Upper lobe of right lung (tissue), 1 donor: ENCODE results near the gene LCN6. TPM values are rescaled to one million over a fixed set of nuclear protein-coding genes. Genes with fewer than 3 reads are reported as not detected.
A peak's percentile ranks its signal among the peaks of the same experiment; 100 is the strongest.

Experiments used
- ATAC-seq: fragments of 200-7000 bp; cut with Tn5 transposase; one replicate; pipeline ENCODE4 v1.9.1; 2020; ENCODE audit warnings: mild to moderate bottlenecking, moderate library complexity
- DNase-seq: peaks from one replicate; pipeline ENCODE4 v3.0.0-alpha.2; 2020
- H3K27ac ChIP-seq: fragments of 200-600 bp; one replicate; pipeline ENCODE4 v1.8.0; 2022
- H3K27me3 ChIP-seq: fragments of 200-600 bp; one replicate; pipeline ENCODE4 v1.8.0; 2022; ENCODE audit warnings: mild to moderate bottlenecking
- H3K36me3 ChIP-seq: fragments of 200-600 bp; one replicate; pipeline ENCODE4 v1.8.0; 2022
- H3K4me1 ChIP-seq: fragments of 200-600 bp; one replicate; pipeline ENCODE4 v1.8.0; 2022
- H3K4me3 ChIP-seq: fragments of 200-600 bp; one replicate; pipeline ENCODE4 v1.8.0; 2022; ENCODE audit warnings: mild to moderate bottlenecking
- H3K9me3 ChIP-seq: fragments of 200-600 bp; one replicate; pipeline ENCODE4 v1.8.0; 2022
- CTCF ChIP-seq: fragments of 200-600 bp; IDR thresholded peaks from one replicate; pipeline ENCODE4 v1.8.0; 2022; ENCODE audit warnings: antibody characterized with exemption
- intact Hi-C: fragments of 100-400 bp; cut with DNase I; formaldehyde crosslinking; loops from one replicate; pipeline ENCODE4 v1.11.0; 2022
- total RNA-seq: library from RNA; stranded (reverse); fragmentation: NEBNext Ultra II Directional; extraction: Animal tissue kit (Norgen Biotek cat#: 25700); gene quantifications from one replicate; pipeline ENCODE4 v1.2.1, GENCODE V29; 2021
- donor health status: DM: no; HTN: yes; CAD: no; lungs with severe emphysema.

LCN6 gene
- total RNA-seq, 1 donor from 2014 or later, result 21.5 TPM

GRCh38 chr9:136722093-136722968 is 26.0 kb downstream of the LCN6 start:
- Histone ChIP-seq H3K4me1 (peaks cover 53% of the 10 kb centered on the region), H3K4me3 (no peak overlapping the region), H3K27me3 (no peaks in the 10 kb centered on the region), H3K27ac (no peak overlapping the region), H3K9me3 (no peaks in the 10 kb centered on the region), H3K36me3 (peaks cover 55% of the 10 kb centered on the region)
- TF ChIP-seq CTCF, result no peak
- no peak for ATAC-seq
- intact Hi-C loops, result no loop called here
- DNase-seq, result no peak

GRCh38 chr9:136721339-136722092 is 26.8 kb downstream of the LCN6 start:
- TF ChIP-seq CTCF, result no peak
- H3K4me1 ChIP-seq, result peaks cover 45% of the 10 kb centered on the region
- H3K9me3 ChIP-seq, result no peaks in the 10 kb centered on the region
- H3K27me3 ChIP-seq, result no peaks in the 10 kb centered on the region
- no peak for DNase-seq
- intact Hi-C loops, result no loop called here
- H3K36me3 ChIP-seq, result peaks cover 52% of the 10 kb centered on the region
- H3K27ac ChIP-seq, result no peak overlapping the region
- ATAC-seq, result peak; percentile 1
- H3K4me3 ChIP-seq, result no peak overlapping the region

DNA sequence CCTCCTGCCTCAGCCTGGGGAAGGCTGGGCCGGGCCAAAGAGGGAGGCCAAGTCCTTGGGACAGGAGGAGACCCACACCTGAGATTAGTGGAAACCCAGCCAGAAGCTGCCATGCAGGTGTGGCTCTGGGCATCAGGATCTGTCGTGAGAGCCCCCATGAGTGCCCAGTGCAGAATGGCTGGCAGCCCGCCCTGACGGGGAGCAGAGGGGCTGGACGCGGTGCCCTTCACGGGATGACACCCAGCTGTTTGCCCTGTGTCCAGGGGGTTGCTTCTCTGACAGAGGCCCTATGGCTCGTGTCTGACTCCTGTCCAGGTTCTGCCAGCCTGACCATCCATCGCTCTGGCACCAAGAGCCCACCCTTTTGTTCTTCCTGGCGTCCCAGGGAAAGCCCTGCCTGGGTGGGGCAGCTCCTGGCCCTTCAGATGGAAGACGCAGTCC is 27.4 kb downstream of the LCN6 start:
- no peak for TF ChIP-seq CTCF
- ATAC-seq (no peak), DNase-seq (no peak)
- Histone ChIP-seq H3K36me3 (peaks cover 46% of the 10 kb centered on the region), H3K27me3 (no peaks in the 10 kb centered on the region), H3K27ac (peak overlapping the region; percentile 31), H3K4me1 (peaks cover 40% of the 10 kb centered on the region), H3K4me3 (no peak overlapping the region), H3K9me3 (no peaks in the 10 kb centered on the region)
- intact Hi-C loops, result no loop called here

GRCh38 chr9:136720251-136720897 is 28.0 kb downstream of the LCN6 start:
- Histone ChIP-seq H3K9me3 (no peaks in the 10 kb centered on the region), H3K4me1 (peaks cover 37% of the 10 kb centered on the region), H3K36me3 (peaks cover 41% of the 10 kb centered on the region), H3K27ac (peak overlapping the region; percentile 31), H3K4me3 (no peak overlapping the region), H3K27me3 (no peaks in the 10 kb centered on the region)
- no peak for TF ChIP-seq CTCF
- DNase-seq (no peak), ATAC-seq (no peak)
- intact Hi-C loops, result no loop called here

- ATAC-seq, result peak; percentile 33
- peak; percentile 22 for TF ChIP-seq CTCF
- Histone ChIP-seq H3K36me3 (peaks cover 30% of the 10 kb centered on the region), H3K27me3 (no peaks in the 10 kb centered on the region), H3K9me3 (no peaks in the 10 kb centered on the region), H3K27ac (peak overlapping the region; percentile 17), H3K4me3 (no peak overlapping the region), H3K4me1 (peaks cover 37% of the 10 kb centered on the region)
- DNase-seq, result no peak
- intact Hi-C loops, result no loop called here
Measured at GRCh38 chr9:136719195-136719880, 29.0 kb downstream of the LCN6 start.
